ENCODE results near the gene PLA2G2F. TPM values are rescaled to one million over a fixed set of nuclear protein-coding genes. Genes with fewer than 3 reads are reported as not detected.

Gene PLA2G2F
- total RNA-seq, 2 donors from 2014 or later = not detected

DNA sequence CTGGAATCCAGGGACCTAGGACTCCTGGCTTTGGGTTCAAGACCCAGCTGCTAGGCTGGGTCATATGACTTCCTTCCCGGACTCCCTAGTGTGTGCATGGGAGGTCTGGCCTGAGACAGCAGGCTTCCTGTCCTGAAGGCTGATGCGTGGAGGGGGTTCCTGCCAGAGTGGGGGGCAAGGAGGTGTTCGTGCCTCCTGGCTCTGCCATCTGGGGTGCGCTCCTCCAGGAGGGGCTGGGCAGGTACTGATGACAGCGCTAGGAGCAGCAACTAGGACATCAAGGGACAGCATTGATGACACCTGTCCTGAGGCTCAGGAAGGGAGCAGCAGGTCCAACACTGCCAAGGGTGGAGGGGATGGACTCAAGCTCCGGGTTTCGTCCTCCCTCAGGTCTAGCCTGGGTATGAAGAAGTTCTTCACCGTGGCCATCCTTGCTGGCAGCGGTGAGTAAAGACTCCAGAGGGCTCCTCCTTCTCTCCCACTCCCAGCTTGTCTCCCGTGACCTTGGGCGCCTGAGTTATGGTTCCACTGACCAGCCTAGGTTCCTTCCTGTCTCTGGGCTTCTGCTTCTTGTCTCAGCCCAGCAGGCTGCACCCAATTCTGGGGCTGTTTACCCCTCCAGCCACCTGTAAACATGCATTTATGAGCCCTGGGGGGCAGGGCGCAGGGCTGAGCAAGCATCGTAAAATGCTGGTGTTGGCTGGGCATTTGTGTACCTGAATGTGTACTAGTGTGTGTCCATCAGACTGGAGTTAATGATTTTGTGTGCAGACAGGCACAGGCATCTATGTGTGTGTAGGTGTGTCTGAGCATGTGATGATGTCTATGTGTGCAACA is 871 bp downstream of the PLA2G2F start:
- Histone ChIP-seq H3K36me3 (no peaks in the 10 kb centered on the region), H3K9me3 (no peaks in the 10 kb centered on the region), H3K27ac (no peak overlapping the region), H3K4me3 (no peak overlapping the region), H3K4me1 (ENCODE audit: control insufficient read depth in 1 of 2, low read depth in 2 of 2) (no peaks in the 10 kb centered on the region), H3K27me3 (replicated peaks; ENCODE audit: insufficient read depth) (no peaks in the 10 kb centered on the region)
- ATAC-seq (ENCODE audit: insufficient number of reproducible peaks, low FRiP score, low read depth) = no peak
- TF ChIP-seq, protein P1, sequence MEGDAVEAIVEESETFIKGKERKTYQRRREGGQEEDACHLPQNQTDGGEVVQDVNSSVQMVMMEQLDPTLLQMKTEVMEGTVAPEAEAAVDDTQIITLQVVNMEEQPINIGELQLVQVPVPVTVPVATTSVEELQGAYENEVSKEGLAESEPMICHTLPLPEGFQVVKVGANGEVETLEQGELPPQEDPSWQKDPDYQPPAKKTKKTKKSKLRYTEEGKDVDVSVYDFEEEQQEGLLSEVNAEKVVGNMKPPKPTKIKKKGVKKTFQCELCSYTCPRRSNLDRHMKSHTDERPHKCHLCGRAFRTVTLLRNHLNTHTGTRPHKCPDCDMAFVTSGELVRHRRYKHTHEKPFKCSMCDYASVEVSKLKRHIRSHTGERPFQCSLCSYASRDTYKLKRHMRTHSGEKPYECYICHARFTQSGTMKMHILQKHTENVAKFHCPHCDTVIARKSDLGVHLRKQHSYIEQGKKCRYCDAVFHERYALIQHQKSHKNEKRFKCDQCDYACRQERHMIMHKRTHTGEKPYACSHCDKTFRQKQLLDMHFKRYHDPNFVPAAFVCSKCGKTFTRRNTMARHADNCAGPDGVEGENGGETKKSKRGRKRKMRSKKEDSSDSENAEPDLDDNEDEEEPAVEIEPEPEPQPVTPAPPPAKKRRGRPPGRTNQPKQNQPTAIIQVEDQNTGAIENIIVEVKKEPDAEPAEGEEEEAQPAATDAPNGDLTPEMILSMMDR (IDR thresholded peaks at IDR 0.05) = no peak
- DNase-seq (ENCODE audit: low spot score) = no peak

DNA sequence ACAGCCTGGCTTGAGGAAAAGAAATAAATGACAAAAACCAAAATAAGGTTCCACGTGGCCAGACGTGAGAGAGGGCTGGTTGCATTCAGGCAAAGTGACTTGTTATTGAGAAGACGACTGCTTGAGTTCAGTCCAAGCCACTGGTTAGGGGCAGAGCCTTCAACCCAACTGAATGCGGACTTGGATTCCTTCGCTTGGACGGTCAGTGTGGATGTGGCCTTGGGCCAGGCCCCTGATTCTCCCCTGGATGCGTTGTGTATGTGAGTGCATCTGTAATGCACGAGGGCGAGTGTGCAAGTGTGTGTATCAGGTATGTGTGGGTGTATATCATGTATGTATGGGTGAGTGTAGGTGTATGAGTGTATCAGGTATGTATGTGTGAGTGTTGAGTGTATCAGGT is 1.9 kb downstream of the PLA2G2F start:
- Histone ChIP-seq H3K9me3 (no peaks in the 10 kb centered on the region), H3K36me3 (no peaks in the 10 kb centered on the region), H3K4me3 (no peak overlapping the region), H3K4me1 (ENCODE audit: control insufficient read depth in 1 of 2, low read depth in 2 of 2) (no peaks in the 10 kb centered on the region), H3K27ac (no peak overlapping the region), H3K27me3 (replicated peaks; ENCODE audit: insufficient read depth) (no peaks in the 10 kb centered on the region)
- no peak for DNase-seq (ENCODE audit: low spot score)
- TF ChIP-seq, protein P1 (IDR thresholded peaks at IDR 0.05) = no peak
- no peak for ATAC-seq (ENCODE audit: insufficient number of reproducible peaks, low FRiP score, low read depth)

DNA sequence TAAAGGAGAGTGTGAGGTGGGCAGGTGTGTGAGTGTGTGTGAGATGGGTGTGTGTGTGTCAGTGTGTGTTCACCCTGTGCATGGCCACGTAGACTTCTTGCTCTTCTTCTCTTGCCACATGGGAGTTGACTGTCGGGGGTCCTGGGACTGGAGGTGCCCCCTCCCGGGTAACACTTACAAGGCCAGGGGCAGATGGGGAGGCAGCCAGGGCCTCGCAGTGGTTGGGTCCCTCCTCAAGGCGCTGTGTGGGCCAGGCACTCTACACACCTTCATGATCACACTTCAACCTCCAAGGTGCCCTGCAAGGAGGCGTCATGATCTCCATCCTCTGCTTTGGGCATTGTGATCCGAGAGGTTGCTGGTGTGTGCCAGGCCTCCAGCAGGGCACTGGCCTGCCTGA is 2.3 kb downstream of the PLA2G2F start:
- H3K4me3 ChIP-seq = no peak overlapping the region
- H3K36me3 ChIP-seq = no peaks in the 10 kb centered on the region
- H3K4me1 ChIP-seq (ENCODE audit: control insufficient read depth in 1 of 2, low read depth in 2 of 2) = no peaks in the 10 kb centered on the region
- no peak overlapping the region for H3K27ac ChIP-seq
- ATAC-seq (ENCODE audit: insufficient number of reproducible peaks, low FRiP score, low read depth) (no peak), DNase-seq (ENCODE audit: low spot score) (no peak)
- H3K27me3 ChIP-seq (replicated peaks; ENCODE audit: insufficient read depth) = no peaks in the 10 kb centered on the region
- TF ChIP-seq, protein P1 (IDR thresholded peaks at IDR 0.05) = no peak
- no peaks in the 10 kb centered on the region for H3K9me3 ChIP-seq

DNA sequence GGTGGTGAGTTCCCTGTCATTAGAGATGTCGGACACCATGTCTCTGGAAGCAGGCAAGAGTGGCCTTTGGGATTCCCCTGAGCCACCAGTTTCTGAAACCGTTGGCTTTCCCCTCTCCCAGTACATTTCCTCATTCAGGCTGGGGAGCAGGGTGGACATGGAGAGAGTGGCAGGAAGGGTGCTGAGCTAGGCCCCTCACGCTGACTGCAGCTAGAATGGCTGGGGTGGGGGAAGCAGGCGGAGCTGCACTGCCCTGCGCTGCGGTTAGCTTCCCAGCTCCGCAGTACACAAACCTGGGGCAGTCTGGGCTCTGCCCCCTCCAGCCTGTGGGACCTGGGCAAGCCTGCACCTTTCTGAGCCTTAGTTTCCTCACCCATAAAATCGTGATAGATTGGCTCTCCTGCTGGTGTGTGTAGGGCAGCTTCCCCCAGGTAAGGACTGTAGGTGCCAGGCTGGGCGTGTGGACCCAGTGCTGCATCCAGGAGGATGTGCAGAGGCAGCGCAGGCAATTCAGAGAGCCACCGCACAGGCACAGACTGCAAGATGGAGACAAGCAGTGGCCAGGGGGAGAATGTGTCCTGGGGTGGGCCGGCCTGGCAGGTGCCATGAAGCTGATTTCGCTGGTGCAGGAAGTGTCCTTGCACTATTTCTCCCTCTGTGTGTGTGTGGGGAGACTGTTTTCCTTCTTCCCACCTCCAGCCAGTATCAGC is 3.0 kb downstream of the PLA2G2F start:
- Histone ChIP-seq H3K9me3 (no peaks in the 10 kb centered on the region), H3K36me3 (no peaks in the 10 kb centered on the region), H3K4me3 (no peak overlapping the region), H3K4me1 (ENCODE audit: control insufficient read depth in 1 of 2, low read depth in 2 of 2) (no peaks in the 10 kb centered on the region), H3K27me3 (replicated peaks; ENCODE audit: insufficient read depth) (no peaks in the 10 kb centered on the region), H3K27ac (no peak overlapping the region)
- no peak for ATAC-seq (ENCODE audit: insufficient number of reproducible peaks, low FRiP score, low read depth)
- TF ChIP-seq, protein P1 (IDR thresholded peaks at IDR 0.05) = no peak
- DNase-seq (ENCODE audit: low spot score) = no peak

DNA sequence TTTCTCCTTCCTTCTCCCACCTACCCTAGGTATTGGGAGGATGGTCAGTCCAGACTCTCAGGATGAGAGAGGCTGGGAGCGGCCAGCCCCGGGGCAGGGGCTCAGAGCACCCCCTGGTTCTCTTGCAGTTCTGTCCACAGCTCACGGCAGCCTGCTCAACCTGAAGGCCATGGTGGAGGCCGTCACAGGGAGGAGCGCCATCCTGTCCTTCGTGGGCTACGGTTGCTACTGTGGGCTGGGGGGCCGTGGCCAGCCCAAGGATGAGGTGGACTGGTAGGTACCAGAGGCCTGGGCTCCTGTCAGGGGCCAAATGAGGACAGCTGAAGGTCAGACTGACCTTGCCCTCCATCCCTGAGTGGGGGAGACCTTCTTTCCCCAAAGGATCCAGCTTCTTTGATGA is 4.2 kb downstream of the PLA2G2F start:
- TF ChIP-seq, protein P1 (IDR thresholded peaks at IDR 0.05) = no peak
- Histone ChIP-seq H3K27ac (no peak overlapping the region), H3K4me3 (no peak overlapping the region), H3K36me3 (no peaks in the 10 kb centered on the region), H3K9me3 (no peaks in the 10 kb centered on the region), H3K4me1 (ENCODE audit: control insufficient read depth in 1 of 2, low read depth in 2 of 2) (no peaks in the 10 kb centered on the region), H3K27me3 (replicated peaks; ENCODE audit: insufficient read depth) (no peaks in the 10 kb centered on the region)
- DNase-seq (ENCODE audit: low spot score) (no peak), ATAC-seq (ENCODE audit: insufficient number of reproducible peaks, low FRiP score, low read depth) (no peak)
